ENCODE results near the gene SMIM3.
"Not testable (repeated sequence)": the region's sequence is repeated elsewhere in the genome, so short reads cannot be mapped to it uniquely, and the experiment has no call there.

SMIM3 gene

GRCh38 chr5:150829744-150830143, 51.2 kb downstream of the SMIM3 start:
- Histone ChIP-seq H3K4me1 (ENCODE audit: control insufficient read depth, insufficient read depth, low read length) (no peaks in the 10 kb centered on the region), H3K4me3 (ENCODE audit: low read depth, low read length) (no peak overlapping the region), H3K9me3 (ENCODE audit: control insufficient read depth, insufficient read depth, low read depth, low read length) (no peaks in the 10 kb centered on the region), H3K27ac (ENCODE audit: extremely low read depth, low read depth, low read length) (no peak overlapping the region), H3K36me3 (ENCODE audit: control insufficient read depth in 2 of 2, insufficient read depth in 1 of 2, low read length in 2 of 2) (no peaks in the 10 kb centered on the region)
- ChIA-PET CTCF (no interaction called here), POLR2A (no interaction called here)
- TF ChIP-seq ZNF670 (tag by site-specific recombination; IDR thresholded peaks at IDR 0.05; ENCODE audit: low read depth) (no peak), ZNF146 (tag by site-specific recombination; IDR thresholded peaks at IDR 0.05) (peak; percentile 72)

- TF ChIP-seq SETDB1 (IDR thresholded peaks at IDR 0.05; ENCODE audit: insufficient read length, low read length), result peak; percentile 74
Observed at GRCh38 chr5:150831821-150832220, 53.3 kb downstream of the SMIM3 start.

GRCh38 chr5:150836064-150836463, 57.5 kb downstream of the SMIM3 start:
- CTCF ChIA-PET, result interaction anchor here (0.6 kb wide), 1 partner anchor 28 kb away, joined by 7 read pairs; no protein-coding TSS in a partner anchor
- Histone ChIP-seq H3K4me3 (ENCODE audit: low read depth, low read length) (no peak overlapping the region), H3K9me3 (ENCODE audit: control insufficient read depth, insufficient read depth, low read depth, low read length) (peaks cover 5% of the 10 kb centered on the region; the same call in 1 of the 2 replicates), H3K4me1 (ENCODE audit: control insufficient read depth, insufficient read depth, low read length) (no peaks in the 10 kb centered on the region), H3K36me3 (ENCODE audit: control insufficient read depth in 2 of 2, insufficient read depth in 1 of 2, low read length in 2 of 2) (no peaks in the 10 kb centered on the region), H3K27ac (ENCODE audit: extremely low read depth, low read depth, low read length) (no peak overlapping the region)
- TF ChIP-seq KLF9 (tag by site-specific recombination; IDR thresholded peaks at IDR 0.05; ENCODE audit: low read depth) (no peak), KLF17 (tag by site-specific recombination; IDR thresholded peaks at IDR 0.05) (no peak), ZBTB7A (tag by site-specific recombination; IDR thresholded peaks at IDR 0.05; ENCODE audit: low read depth) (no peak), SP2 (tag by site-specific recombination; IDR thresholded peaks at IDR 0.05) (no peak), ZNF473 (tag by site-specific recombination; IDR thresholded peaks at IDR 0.05) (no peak), ZNF37A (tag by site-specific recombination; IDR thresholded peaks at IDR 0.05) (no peak), ZBTB26 (tag by site-specific recombination; optimal IDR thresholded peaks at IDR 0.05) (no peak), ZNF560 (tag by site-specific recombination; IDR thresholded peaks at IDR 0.05; ENCODE audit: borderline replicate concordance) (no peak), ZFHX2 (tag by site-specific recombination; conservative IDR thresholded peaks at IDR 0.05) (no peak), ZNF132 (tag by site-specific recombination; IDR thresholded peaks at IDR 0.05; ENCODE audit: borderline replicate concordance) (no peak), ZNF175 (tag by site-specific recombination; IDR thresholded peaks at IDR 0.05) (no peak), SCRT2 (tag by site-specific recombination; IDR thresholded peaks at IDR 0.05) (no peak), ZNF654 (tag by site-specific recombination; IDR thresholded peaks at IDR 0.05; ENCODE audit: low read depth) (no peak), ZNF211 (tag by site-specific recombination; IDR thresholded peaks at IDR 0.05; ENCODE audit: low read depth) (no peak), ZNF830 (tag by site-specific recombination; IDR thresholded peaks at IDR 0.05; ENCODE audit: low read depth) (no peak), ZSCAN5A (tag by site-specific recombination; IDR thresholded peaks at IDR 0.05) (no peak), ZNF121 (tag by site-specific recombination; IDR thresholded peaks at IDR 0.05) (no peak)
- POLR2A ChIA-PET, result no interaction called here

More at GRCh38 chr5:150831821-150832220, 53.3 kb downstream of the SMIM3 start:
- H3K27ac ChIP-seq (ENCODE audit: extremely low read depth, low read depth, low read length); POLR2A ChIA-PET; CTCF ChIA-PET; H3K9me3 ChIP-seq (ENCODE audit: control insufficient read depth, insufficient read depth, low read depth, low read length); H3K4me3 ChIP-seq (ENCODE audit: low read depth, low read length); H3K4me1 ChIP-seq (ENCODE audit: control insufficient read depth, insufficient read depth, low read length); H3K36me3 ChIP-seq (ENCODE audit: control insufficient read depth in 2 of 2, insufficient read depth in 1 of 2, low read length in 2 of 2): not testable (repeated sequence)
